Stimulated activated naive CD8-positive, alpha-beta T cell treated with anti-CD3 and anti-CD28 coated beads, Interleukin-15, amount 100 ng/mL, for 72 hours (primary cell): ENCODE data around the gene AP3B1.

Source experiments
- ATAC-seq: fragments of 150-1000 bp; cut with Tn5 transposase; 2 replicates; pipeline ENCODE4 v1.10.0; 2021; ENCODE audit warnings: mild to moderate bottlenecking, moderate library complexity
- DNase-seq, 2 donors: peaks; one replicate each; pipeline ENCODE4 v3.0.0; 2021 to 2022
- H3K27ac Mint-ChIP-seq, 2 donors: one replicate each; pipeline ENCODE4 v1.8.0; 2022; ENCODE audit warnings: mild to moderate bottlenecking in 2 of 2, mixed read lengths in 2 of 2, moderate library complexity in 2 of 2
- H3K27me3 Mint-ChIP-seq: one replicate; pipeline ENCODE4 v1.8.0; 2022; ENCODE audit warnings: mixed read lengths
- H3K4me1 Mint-ChIP-seq: one replicate; pipeline ENCODE4 v1.8.0; 2022; ENCODE audit warnings: mild to moderate bottlenecking, mixed read lengths
- H3K4me3 Mint-ChIP-seq, 2 donors: one replicate each; pipeline ENCODE4 v1.8.0; 2022; ENCODE audit warnings: mild to moderate bottlenecking in 2 of 2, mixed read lengths in 2 of 2, moderate library complexity in 1 of 2
- H3K9me3 Mint-ChIP-seq, 2 donors: one replicate each; pipeline ENCODE4 v1.8.0; 2022; ENCODE audit warnings: mixed read lengths in 2 of 2

The AP3B1 gene

DNA sequence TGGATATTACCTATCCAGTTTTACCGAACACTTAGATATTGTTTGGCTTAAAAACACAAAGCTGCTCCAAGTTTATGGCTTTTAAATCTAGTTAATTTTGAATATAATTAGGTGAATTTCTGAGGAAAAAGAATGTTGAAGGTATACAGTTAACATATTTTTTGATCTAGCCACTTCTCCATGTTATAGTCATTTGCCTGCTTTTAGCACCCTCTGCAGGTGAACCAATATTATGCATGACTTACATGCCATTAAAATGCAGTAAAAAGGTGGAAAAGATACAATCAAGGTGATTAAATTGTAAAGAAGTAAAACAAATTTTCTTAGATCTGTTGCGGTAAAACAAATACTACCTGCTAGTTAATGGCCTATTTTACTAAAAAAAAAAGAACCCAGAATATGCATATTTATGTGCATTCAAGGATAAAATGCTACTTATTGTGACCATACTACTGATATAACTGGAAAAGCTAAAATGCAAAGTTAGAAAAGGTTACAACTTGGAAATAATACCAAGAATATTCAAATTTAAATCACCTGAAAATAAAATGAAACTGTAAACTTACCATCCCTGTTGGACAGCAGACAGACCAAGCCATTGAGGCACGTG is 132.1 kb downstream of the AP3B1 start:
- Mint-ChIP-seq H3K4me1 (no peaks in the 10 kb centered on the region), H3K27ac (no peak overlapping the region), H3K4me3 (no peak overlapping the region), H3K9me3 (no peaks in the 10 kb centered on the region), H3K27me3 (no peaks in the 10 kb centered on the region)
- DNase-seq (no peak), ATAC-seq (no peak)

DNA sequence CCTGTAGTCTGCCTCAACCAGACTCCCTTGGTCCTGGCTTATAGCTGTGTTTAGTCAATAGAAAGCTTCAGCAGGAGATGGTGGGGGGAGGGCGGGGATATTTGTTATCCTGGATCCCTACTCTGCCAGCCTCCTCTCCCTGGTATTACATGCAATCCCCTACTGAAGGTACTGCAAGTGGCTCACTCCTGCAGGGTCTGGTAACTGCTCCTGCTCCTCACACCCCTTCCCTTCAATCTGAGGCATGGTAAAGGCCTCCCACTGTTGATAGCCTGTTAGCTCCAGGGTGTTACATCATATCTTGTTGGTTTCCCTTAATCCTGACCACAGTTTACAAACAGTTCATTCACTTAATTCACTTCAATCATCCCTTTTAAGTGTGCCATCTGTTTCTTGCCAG is 137.5 kb downstream of the AP3B1 start:
- H3K27ac Mint-ChIP-seq, result peak overlapping the region in 1 of 2 donors; percentile 31
- H3K27me3 Mint-ChIP-seq, result no peaks in the 10 kb centered on the region
- H3K9me3 Mint-ChIP-seq, result peaks cover 0 to 9% of the 10 kb centered on the region in 2 donors
- DNase-seq (no peak), ATAC-seq (no peak)
- no peaks in the 10 kb centered on the region for H3K4me1 Mint-ChIP-seq
- no peak overlapping the region for H3K4me3 Mint-ChIP-seq

DNA sequence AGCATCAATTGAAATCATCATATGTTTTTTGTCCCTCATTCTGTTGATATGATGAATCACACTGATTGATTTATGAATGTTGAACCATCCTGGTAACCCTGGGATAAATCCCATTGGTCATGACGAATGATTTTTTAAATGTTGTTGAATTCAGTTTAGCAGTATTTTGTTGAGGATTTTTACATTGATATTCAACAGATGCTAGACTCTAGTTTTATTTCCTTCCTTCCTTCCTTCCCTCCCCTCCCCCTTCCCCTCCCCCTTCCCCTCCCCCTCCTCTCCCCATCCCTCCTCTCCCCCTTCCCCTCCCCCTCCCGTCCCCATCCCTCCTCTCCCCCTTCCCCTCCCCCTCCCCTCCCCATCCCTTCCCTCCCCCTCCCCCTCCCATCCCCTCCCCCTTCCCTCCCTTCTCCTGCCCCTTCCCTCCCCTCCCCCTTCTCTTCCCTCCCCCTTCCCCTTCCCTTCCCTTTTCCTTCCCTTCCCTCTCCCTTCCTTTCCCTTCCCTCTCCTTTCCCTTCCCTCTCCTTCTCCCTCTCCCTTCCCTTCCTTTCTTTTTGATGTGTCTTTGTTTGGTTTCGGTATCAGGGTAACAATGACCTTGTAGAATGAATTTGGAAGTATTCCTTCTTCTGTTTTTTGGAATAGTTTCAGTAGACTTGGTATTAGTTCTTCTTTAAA is 142.8 kb downstream of the AP3B1 start:
- no peak overlapping the region for H3K27ac Mint-ChIP-seq
- ATAC-seq, result no peak

DNA sequence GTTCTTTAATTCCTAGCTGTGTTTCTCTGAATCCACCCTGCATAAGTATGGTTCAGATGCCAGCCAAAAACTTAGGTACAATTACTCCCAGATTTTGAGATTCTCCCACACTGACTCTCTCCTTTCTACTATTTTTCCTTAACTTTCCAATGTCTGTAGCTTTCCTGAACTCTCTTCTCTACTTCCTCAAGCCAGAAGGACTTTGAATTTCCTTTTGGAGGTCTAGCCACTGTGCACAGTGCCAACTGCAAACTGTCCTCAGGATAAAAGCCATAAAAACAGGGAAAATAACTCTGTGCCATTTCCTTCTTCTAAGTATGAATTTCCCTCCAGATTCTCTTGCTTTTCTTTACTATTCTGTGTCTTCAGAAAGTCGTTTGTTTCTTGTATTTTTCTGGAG is 157.2 kb downstream of the AP3B1 start:
- no peak for DNase-seq
- Mint-ChIP-seq H3K27ac (no peak overlapping the region), H3K4me1 (no peaks in the 10 kb centered on the region), H3K9me3 (no peaks in the 10 kb centered on the region), H3K4me3 (no peak overlapping the region), H3K27me3 (no peaks in the 10 kb centered on the region)
- no peak for ATAC-seq

More for the DNA sequence above, 142.8 kb downstream of the AP3B1 start:
- no peaks in the 10 kb centered on the region for H3K4me1 Mint-ChIP-seq
- DNase-seq, result no peak
- no peaks in the 10 kb centered on the region for H3K27me3 Mint-ChIP-seq
- no peak overlapping the region for H3K4me3 Mint-ChIP-seq
- H3K9me3 Mint-ChIP-seq, result peaks cover 0 to 9% of the 10 kb centered on the region in 2 donors

DNA sequence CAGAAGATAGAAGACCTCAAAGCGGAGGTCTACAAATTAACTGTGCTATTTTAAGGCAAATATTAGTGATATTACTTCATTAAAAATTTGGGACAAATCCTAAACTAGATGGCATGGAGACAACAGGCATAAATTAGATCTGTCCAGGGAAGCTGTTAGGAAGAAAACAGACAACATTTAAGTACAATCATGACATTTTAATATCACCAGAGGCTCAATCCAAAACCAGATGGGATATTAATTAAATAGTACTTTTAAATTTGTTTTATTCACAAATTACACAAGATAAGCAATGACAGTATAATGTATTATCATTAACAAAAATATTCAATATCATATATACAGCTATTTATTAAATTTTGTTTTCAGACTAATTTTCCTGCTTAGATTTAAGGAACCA is 161.1 kb downstream of the AP3B1 start:
- no peaks in the 10 kb centered on the region for H3K9me3 Mint-ChIP-seq
- no peak overlapping the region for H3K4me3 Mint-ChIP-seq
- H3K27ac Mint-ChIP-seq, result no peak overlapping the region
- H3K4me1 Mint-ChIP-seq, result no peaks in the 10 kb centered on the region
- ATAC-seq, result no peak
- no peaks in the 10 kb centered on the region for H3K27me3 Mint-ChIP-seq
- DNase-seq, result no peak

DNA sequence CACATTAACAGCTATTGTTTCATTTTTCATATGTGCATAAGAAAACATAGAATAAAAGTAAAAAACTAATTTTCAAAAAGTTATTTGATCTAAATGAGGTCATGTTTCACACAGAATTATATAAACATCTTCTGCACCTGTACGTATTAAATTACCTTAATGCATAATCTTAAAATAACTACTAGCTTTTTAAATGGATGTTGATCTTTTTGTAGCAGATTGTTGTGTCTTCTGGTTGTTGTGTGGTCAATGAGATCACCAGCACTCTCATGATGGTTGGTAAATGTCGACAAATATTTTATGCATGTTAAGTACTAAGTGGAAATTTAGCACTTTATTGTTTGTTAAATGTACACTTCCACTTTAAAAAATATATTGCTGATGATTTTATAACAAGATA is 162.0 kb downstream of the AP3B1 start:
- no peak for DNase-seq
- no peaks in the 10 kb centered on the region for H3K27me3 Mint-ChIP-seq
- H3K4me1 Mint-ChIP-seq, result no peaks in the 10 kb centered on the region
- ATAC-seq, result no peak
- H3K4me3 Mint-ChIP-seq, result no peak overlapping the region
- H3K27ac Mint-ChIP-seq, result no peak overlapping the region
- no peaks in the 10 kb centered on the region for H3K9me3 Mint-ChIP-seq

DNA sequence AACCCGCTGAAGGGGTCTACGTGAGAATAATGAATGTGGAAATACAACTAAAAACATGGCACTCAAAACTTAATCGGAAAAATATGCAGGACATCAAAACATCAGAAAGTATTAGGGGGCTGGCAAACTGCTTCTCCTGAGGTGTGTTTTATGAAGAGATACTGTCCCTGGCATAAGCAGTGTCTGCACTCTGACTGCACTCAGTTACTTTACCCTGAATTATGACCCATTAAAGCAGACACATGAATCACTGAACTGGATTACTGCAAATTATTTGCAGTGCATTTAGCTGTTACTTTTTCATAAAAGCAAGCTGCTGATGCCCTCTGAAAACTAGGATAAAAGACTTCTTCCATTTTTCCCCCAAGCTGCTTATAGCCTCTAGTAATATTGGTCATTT is 164.9 kb downstream of the AP3B1 start:
- no peaks in the 10 kb centered on the region for H3K27me3 Mint-ChIP-seq
- no peak overlapping the region for H3K4me3 Mint-ChIP-seq
- no peak overlapping the region for H3K27ac Mint-ChIP-seq
- H3K4me1 Mint-ChIP-seq, result no peaks in the 10 kb centered on the region
- H3K9me3 Mint-ChIP-seq, result peaks cover 0 to 5% of the 10 kb centered on the region in 2 donors
- no peak for DNase-seq
- ATAC-seq, result no peak

DNA sequence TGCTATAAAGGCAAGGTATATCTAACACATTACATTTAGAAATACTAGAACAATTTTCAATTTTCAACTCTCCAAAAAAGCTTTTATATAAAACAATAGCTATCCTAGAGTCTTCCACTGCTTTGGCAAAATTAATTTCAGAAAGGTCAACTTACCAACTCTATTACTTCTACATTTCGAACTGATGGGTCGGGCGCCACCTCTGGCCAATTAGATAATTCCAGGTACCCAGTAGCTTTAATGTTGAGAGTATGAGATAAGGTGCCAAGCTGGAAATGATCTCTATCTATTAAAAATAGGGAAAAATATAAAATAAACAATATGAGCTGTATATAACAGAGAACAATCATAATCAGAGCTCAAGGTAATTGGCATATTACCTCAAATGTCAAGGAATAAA is 166.6 kb downstream of the AP3B1 start:
- H3K27me3 Mint-ChIP-seq, result no peaks in the 10 kb centered on the region
- no peaks in the 10 kb centered on the region for H3K4me1 Mint-ChIP-seq
- H3K27ac Mint-ChIP-seq, result no peak overlapping the region
- DNase-seq (no peak), ATAC-seq (no peak)
- no peak overlapping the region for H3K4me3 Mint-ChIP-seq
- H3K9me3 Mint-ChIP-seq, result peaks cover 0 to 5% of the 10 kb centered on the region in 2 donors

DNA sequence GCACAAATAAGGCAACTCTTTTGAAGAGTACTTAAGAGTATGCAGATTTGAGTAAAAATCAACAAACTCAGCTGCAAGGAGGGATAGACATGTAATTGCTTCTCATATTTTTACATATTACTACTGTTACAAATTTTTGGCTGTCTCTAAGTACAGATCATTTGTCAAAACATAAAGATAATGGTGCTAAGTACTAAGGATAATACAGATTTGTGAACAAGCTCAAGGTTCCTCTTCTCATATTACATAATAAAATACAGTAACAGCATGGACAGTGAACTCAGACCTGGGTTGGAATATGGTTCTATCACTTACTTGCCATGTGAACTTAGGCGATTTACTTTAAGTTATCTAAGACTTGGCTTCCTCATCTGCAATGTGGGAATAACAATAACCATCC is 168.0 kb downstream of the AP3B1 start:
- Mint-ChIP-seq H3K27me3 (no peaks in the 10 kb centered on the region), H3K4me1 (no peaks in the 10 kb centered on the region)

DNA sequence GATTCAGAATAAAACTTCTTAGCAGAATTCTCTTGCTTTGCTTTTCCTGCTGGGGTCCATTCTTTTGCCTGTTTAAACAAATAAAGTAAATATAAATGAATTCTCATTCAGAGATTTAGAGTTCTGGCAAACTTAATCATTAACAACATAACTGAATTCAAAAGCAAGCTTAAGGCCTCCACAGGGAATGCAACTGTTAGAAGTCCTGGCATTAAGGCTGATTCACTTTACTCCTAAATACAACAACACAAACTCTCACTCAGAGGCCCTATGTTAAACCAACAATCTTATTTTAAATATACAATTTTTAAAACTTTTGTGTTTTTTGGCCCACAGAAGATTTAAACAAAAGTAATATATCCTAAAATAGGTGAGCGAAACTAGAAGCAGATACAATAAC is 178.3 kb downstream of the AP3B1 start:
- H3K9me3 Mint-ChIP-seq, result peaks cover 0 to 5% of the 10 kb centered on the region in 2 donors
- H3K4me3 Mint-ChIP-seq, result no peak overlapping the region

More for the DNA sequence above, 168.0 kb downstream of the AP3B1 start:
- ATAC-seq (no peak), DNase-seq (no peak)
- peaks cover 0 to 5% of the 10 kb centered on the region in 2 donors for H3K9me3 Mint-ChIP-seq
- no peak overlapping the region for H3K27ac Mint-ChIP-seq
- no peak overlapping the region for H3K4me3 Mint-ChIP-seq

DNA sequence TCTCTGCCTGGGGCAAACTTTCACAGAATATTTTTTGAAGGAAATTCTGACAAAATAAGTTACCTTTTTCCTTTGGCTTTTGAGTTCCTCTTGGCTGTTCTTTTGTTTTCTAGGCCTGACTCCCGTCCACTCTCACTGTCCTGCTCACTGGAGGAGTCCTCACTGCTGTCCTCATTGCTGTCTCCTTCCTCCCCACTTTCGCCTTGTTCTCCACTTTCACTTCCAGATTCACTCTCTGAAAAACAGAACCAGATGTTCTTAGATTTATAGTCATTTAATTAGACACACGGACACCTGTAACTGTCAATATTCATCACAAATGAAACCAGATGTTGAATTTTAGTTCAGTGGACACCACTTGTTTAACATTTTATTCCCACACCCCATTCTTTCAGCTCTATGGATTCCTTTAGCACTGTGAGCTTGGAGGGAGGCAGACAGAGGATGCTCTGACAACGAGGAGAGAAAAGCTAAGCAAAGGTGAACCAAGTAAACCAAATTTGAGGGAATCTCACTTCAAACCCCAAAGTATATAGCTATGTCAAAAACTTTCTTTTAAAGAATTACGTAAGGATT is 180.7 kb downstream of the AP3B1 start:
- DNase-seq (no peak), ATAC-seq (no peak)
- H3K27me3 Mint-ChIP-seq, result no peaks in the 10 kb centered on the region
- no peak overlapping the region for H3K4me3 Mint-ChIP-seq
- H3K9me3 Mint-ChIP-seq, result no peaks in the 10 kb centered on the region
- peak overlapping the region; percentile 2 to 30 for H3K27ac Mint-ChIP-seq
- H3K4me1 Mint-ChIP-seq, result no peaks in the 10 kb centered on the region

More for the DNA sequence above, 178.3 kb downstream of the AP3B1 start:
- H3K4me1 Mint-ChIP-seq, result no peaks in the 10 kb centered on the region
- no peak for ATAC-seq
- H3K27me3 Mint-ChIP-seq, result no peaks in the 10 kb centered on the region
- no peak overlapping the region for H3K27ac Mint-ChIP-seq
- no peak for DNase-seq

DNA sequence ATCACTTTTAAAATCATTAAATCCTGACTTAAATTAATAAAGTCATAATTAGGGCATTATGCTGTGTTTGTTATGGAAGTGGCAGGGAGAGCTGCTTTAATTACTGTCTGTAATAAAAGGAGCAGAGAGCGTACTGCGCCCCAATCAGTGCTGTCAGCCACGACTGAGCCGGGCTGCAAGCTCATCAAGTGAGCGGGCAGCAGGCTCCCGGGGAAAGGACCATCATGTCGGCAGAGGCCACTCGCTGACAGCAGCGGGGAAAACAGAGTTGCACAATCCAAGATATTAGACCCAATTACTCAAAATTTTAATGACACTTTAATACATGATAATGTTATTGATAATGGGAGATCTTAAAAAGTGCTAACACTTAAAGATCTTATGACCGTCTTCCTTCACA is 181.6 kb downstream of the AP3B1 start:
- no peaks in the 10 kb centered on the region for H3K4me1 Mint-ChIP-seq
- H3K9me3 Mint-ChIP-seq, result no peaks in the 10 kb centered on the region
- no peak overlapping the region for H3K4me3 Mint-ChIP-seq
- DNase-seq, result no peak
- no peaks in the 10 kb centered on the region for H3K27me3 Mint-ChIP-seq
- H3K27ac Mint-ChIP-seq, result no peak overlapping the region
- ATAC-seq, result no peak

DNA sequence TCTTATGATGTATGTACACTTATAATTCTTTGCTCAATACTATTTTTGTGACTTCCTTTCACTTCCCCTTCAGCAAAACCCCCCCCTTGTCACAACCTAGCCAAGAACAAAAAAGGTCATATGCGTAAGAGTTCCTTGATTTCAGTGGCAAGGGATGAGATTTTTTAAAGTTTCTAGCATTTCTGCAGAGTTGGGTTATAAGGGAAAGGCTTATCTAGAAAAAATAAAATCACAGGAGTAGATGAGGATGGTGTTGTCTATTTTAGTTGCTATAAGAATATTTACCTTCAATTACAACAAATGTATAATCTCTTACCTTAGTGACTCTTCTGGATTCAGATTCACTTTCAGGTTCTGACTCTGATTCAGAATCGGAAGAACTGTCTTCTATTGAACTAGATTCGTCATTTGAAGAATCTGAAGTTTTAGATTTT is 184.6 kb downstream of the AP3B1 start:
- no peaks in the 10 kb centered on the region for H3K9me3 Mint-ChIP-seq
- DNase-seq, result no peak
- H3K4me1 Mint-ChIP-seq, result no peaks in the 10 kb centered on the region
- no peak overlapping the region for H3K27ac Mint-ChIP-seq
- no peaks in the 10 kb centered on the region for H3K27me3 Mint-ChIP-seq
- no peak overlapping the region for H3K4me3 Mint-ChIP-seq
- no peak for ATAC-seq

DNA sequence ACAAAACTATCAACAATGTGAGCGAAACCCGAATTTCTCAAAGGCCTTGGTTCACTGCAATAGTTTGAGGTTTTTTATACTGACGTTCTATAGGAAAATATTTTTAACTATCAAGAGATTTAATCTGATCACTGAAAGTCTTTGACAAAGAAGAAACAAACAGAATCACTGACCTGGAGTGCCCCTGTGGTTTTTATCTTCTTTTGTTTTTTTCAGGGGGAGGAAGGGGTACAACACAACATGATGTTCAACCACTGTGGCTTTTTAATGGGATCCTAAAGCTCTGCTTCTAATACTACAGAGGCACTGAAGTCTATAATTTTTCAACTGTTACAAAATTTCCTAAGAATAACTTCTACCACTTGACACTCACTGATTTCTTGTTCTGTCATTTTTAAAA is 185.9 kb downstream of the AP3B1 start:
- Mint-ChIP-seq H3K4me3 (no peak overlapping the region), H3K4me1 (no peaks in the 10 kb centered on the region), H3K27me3 (no peaks in the 10 kb centered on the region), H3K27ac (no peak overlapping the region), H3K9me3 (no peaks in the 10 kb centered on the region)
- ATAC-seq (no peak), DNase-seq (no peak)

DNA sequence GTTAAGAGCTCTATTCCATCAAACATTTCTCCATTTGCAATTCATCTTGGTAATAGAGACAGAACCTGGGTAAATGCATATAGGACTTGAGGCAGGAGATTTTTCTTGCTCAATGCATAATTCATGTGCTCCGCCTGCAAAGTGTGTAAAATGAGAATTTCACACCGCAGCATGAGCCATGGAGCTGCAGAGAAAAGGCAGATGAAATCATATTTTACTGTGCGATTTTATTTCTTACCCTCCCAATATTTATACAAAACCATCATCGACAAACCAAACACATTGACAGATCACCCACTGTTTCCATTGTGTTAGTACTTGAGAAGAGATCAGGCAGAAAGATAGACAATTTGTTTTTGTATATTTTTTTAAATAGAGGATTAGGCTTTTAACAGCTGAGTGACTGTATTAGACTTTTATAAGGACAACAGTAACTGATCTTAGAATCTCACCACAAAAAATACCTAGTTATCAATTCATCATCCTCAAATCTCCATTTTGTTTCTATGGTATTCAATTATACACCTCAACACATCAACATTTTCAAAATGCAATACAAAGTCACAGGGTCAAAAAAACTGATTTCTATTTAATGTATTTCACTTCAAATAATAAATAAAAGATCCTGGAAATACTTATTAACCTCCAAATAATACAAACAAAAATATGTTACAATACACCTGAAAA is 191.1 kb downstream of the AP3B1 start:
- Mint-ChIP-seq H3K9me3 (no peaks in the 10 kb centered on the region), H3K4me1 (no peaks in the 10 kb centered on the region), H3K27ac (no peak overlapping the region), H3K4me3 (no peak overlapping the region), H3K27me3 (no peaks in the 10 kb centered on the region)
- ATAC-seq (no peak), DNase-seq (no peak)

DNA sequence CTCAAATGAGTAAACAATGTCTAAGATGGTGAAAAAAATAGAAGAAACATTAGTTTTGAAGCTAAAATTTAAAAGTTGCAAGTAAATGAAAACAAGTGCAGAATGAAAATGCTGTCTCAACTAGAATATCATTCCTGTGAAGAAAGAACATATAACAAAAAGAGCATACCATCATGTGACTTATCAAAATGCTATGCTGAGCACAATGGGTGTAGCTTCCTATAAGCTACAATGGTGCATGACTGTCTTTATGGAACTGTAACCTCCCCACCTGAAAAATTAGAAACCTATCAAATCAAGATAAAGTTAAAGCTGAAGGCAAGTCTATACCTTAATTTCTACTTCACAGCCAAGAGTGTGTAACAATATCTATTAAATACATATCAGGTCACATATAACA is 192.0 kb downstream of the AP3B1 start:
- Mint-ChIP-seq H3K27me3 (no peaks in the 10 kb centered on the region), H3K9me3 (no peaks in the 10 kb centered on the region), H3K4me3 (no peak overlapping the region), H3K4me1 (no peaks in the 10 kb centered on the region), H3K27ac (no peak overlapping the region)
- ATAC-seq (no peak), DNase-seq (no peak)
